ENCODE measurements around the gene RGS12. TPM values are rescaled to one million over a fixed set of nuclear protein-coding genes. Genes with fewer than 3 reads are reported as not detected.

The RGS12 gene
- total RNA-seq, 2 experiments from 2014 or later = 5.2 to 6.4 TPM

GRCh38 chr4:3329887-3330286, 37.1 kb downstream of the RGS12 start:
- H3K4me2 ChIP-seq (ENCODE audit: low read length) = no peak overlapping the region
- intact Hi-C loops (cut with micrococcal nuclease; ENCODE audit: unreplicated experiment) = loop anchor here (5.0 kb wide), 1 partner anchor 68 kb away; no protein-coding TSS in a partner anchor
- BruUV-seq (replicated peaks) = no TSS peak
- H3K79me2 ChIP-seq (ENCODE audit: insufficient read depth, low read depth, low read length) = no peaks in the 10 kb centered on the region
- no peak overlapping the region for H3K27ac ChIP-seq (ENCODE audit: low read depth, low read length, poor library complexity, severe bottlenecking)
- H3K36me3 ChIP-seq (ENCODE audit: insufficient read depth, low read length) = no peaks in the 10 kb centered on the region
- H4K20me1 ChIP-seq (ENCODE audit: insufficient read depth, low read length) = no peaks in the 10 kb centered on the region
- CTCF ChIA-PET (ENCODE audit: unreplicated experiment) = no interaction called here
- POLR2A ChIA-PET = no interaction called here
- no peaks in the 10 kb centered on the region for H3K9me2 ChIP-seq (ENCODE audit: insufficient read depth, low read length)
- H3K9me3 ChIP-seq (ENCODE audit: low read length) = no peaks in the 10 kb centered on the region
- H2AFZ ChIP-seq (ENCODE audit: low read length) = no peak overlapping the region
- H3K4me1 ChIP-seq (ENCODE audit: insufficient read depth, low read length, poor library complexity, severe bottlenecking) = no peaks in the 10 kb centered on the region
- no peak for DNase-seq (ENCODE audit: low spot score)
- TF ChIP-seq EZH2phosphoT487 (IDR thresholded peaks at IDR 0.05; ENCODE audit: borderline replicate concordance, low read depth, low read length) (no peak), CTCF (conservative IDR thresholded peaks at IDR 0.05; ENCODE audit: low read length) (no peak)
- H3K4me3 ChIP-seq (ENCODE audit: low read depth, low read length, poor library complexity, severe bottlenecking) = no peak overlapping the region

- H3K4me3 ChIP-seq (ENCODE audit: low read depth, low read length, poor library complexity, severe bottlenecking) = no peak overlapping the region
- no peaks in the 10 kb centered on the region for H3K9me3 ChIP-seq (ENCODE audit: low read length)
- no peak overlapping the region for H3K27ac ChIP-seq (ENCODE audit: low read depth, low read length, poor library complexity, severe bottlenecking)
- no TSS peak for BruUV-seq (replicated peaks)
- no peak for TF ChIP-seq EZH2phosphoT487 (IDR thresholded peaks at IDR 0.05; ENCODE audit: borderline replicate concordance, low read depth, low read length)
- no peak for TF ChIP-seq CTCF (conservative IDR thresholded peaks at IDR 0.05; ENCODE audit: low read length)
- intact Hi-C loops (cut with micrococcal nuclease; ENCODE audit: unreplicated experiment) = loop anchor here (5.0 kb wide), 1 partner anchor 68 kb away; no protein-coding TSS in a partner anchor
- no peaks in the 10 kb centered on the region for H3K9me2 ChIP-seq (ENCODE audit: insufficient read depth, low read length)
- POLR2A ChIA-PET = no interaction called here
- no peaks in the 10 kb centered on the region for H3K36me3 ChIP-seq (ENCODE audit: insufficient read depth, low read length)
- no peaks in the 10 kb centered on the region for H3K4me1 ChIP-seq (ENCODE audit: insufficient read depth, low read length, poor library complexity, severe bottlenecking)
- CTCF ChIA-PET (ENCODE audit: unreplicated experiment) = no interaction called here
- no peak for DNase-seq (ENCODE audit: low spot score)
- H2AFZ ChIP-seq (ENCODE audit: low read length) = no peak overlapping the region
- no peak overlapping the region for H3K4me2 ChIP-seq (ENCODE audit: low read length)
- H4K20me1 ChIP-seq (ENCODE audit: insufficient read depth, low read length) = no peaks in the 10 kb centered on the region
- H3K79me2 ChIP-seq (ENCODE audit: insufficient read depth, low read depth, low read length) = no peaks in the 10 kb centered on the region
Measured at GRCh38 chr4:3330707-3331106, 37.9 kb downstream of the RGS12 start.

GRCh38 chr4:3331511-3332394, 38.9 kb downstream of the RGS12 start:
- POLR2A ChIA-PET = interaction anchor here (0.7 kb wide), 1 partner anchor 129 kb away, joined by 3 read pairs; no protein-coding TSS in a partner anchor
- no peaks in the 10 kb centered on the region for H4K20me1 ChIP-seq (ENCODE audit: insufficient read depth, low read length)
- no TSS peak for BruUV-seq (replicated peaks)

More at GRCh38 chr4:3331511-3332394, 38.9 kb downstream of the RGS12 start:
- no peaks in the 10 kb centered on the region for H3K9me3 ChIP-seq (ENCODE audit: low read length)
- no peak overlapping the region for H3K4me3 ChIP-seq (ENCODE audit: low read depth, low read length, poor library complexity, severe bottlenecking)
- DNase-seq (ENCODE audit: low spot score) = no peak
- TF ChIP-seq CTCF (conservative IDR thresholded peaks at IDR 0.05; ENCODE audit: low read length) (no peak), EZH2phosphoT487 (IDR thresholded peaks at IDR 0.05; ENCODE audit: borderline replicate concordance, low read depth, low read length) (no peak)
- no peak overlapping the region for H3K4me2 ChIP-seq (ENCODE audit: low read length)
- no peaks in the 10 kb centered on the region for H3K4me1 ChIP-seq (ENCODE audit: insufficient read depth, low read length, poor library complexity, severe bottlenecking)
- H3K36me3 ChIP-seq (ENCODE audit: insufficient read depth, low read length) = no peaks in the 10 kb centered on the region
- H2AFZ ChIP-seq (ENCODE audit: low read length) = no peak overlapping the region
- intact Hi-C loops (cut with micrococcal nuclease; ENCODE audit: unreplicated experiment) = loop anchor here (5.0 kb wide), 1 partner anchor 69 kb away; no protein-coding TSS in a partner anchor
- H3K27ac ChIP-seq (ENCODE audit: low read depth, low read length, poor library complexity, severe bottlenecking) = no peak overlapping the region
- H3K9me2 ChIP-seq (ENCODE audit: insufficient read depth, low read length) = no peaks in the 10 kb centered on the region
- H3K79me2 ChIP-seq (ENCODE audit: insufficient read depth, low read depth, low read length) = no peaks in the 10 kb centered on the region
- CTCF ChIA-PET (ENCODE audit: unreplicated experiment) = no interaction called here
